GM12872 (cell line): ENCODE results near the gene ABHD12B.

Experiments
- CTCF ChIP-seq: IDR thresholded peaks from 3 replicates; pipeline ENCODE4 v1.5.1; 2011; ENCODE audit warnings: low read depth, mild to moderate bottlenecking, low read length, moderate library complexity; ENCODE audit not compliant: insufficient read depth

ABHD12B gene

DNA sequence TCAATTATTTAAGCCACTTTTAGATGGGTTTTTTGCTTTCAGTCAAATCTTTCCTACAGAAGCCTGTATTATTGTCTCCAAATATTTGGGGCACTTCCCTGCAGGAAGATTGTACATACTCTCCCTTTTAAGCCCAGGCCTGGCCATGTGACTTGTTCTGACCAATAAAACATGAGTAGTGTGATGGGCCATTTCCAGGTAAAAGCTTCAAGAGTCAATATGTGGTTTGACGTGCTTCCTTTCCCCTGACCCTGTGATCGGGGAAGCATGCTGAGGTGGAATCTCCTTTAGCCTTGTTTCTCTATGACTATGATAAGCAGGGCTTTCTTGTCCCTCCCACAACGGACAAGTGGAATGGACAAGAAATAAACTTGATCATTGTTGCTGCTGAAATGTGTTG is 26.7 kb upstream of the ABHD12B start:
- no peak for TF ChIP-seq CTCF

DNA sequence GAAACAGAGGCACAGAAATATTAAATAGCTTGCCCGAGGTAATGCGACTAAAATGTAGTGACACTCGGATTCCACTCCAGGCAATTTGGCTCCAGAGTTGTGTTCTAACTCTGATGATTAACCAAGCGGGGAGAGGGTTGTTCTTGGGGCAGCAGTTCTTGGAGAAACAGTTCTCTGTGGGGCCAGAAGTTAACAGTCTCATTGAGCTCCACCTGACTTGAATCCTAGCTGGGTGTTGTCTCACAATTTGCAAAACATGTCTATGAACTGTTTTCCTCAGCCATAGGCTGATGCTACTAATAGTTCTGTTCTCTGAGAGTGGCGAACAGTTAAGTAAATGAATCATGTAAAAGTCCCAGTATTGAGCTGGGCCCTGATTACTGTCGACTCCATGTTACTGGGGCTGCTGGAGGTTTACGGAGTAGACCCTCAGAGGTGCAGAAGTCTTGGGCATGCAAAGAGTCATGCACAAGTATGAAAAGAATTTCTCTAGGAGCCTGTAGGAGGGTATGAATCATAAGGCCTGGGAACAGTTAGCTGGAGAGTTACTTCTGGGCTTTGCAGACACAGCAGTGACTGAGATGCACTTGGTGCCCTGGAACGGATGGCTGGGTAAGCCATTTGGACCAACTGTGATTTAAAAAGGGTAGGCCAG is 25.5 kb upstream of the ABHD12B start:
- no peak for TF ChIP-seq CTCF

DNA sequence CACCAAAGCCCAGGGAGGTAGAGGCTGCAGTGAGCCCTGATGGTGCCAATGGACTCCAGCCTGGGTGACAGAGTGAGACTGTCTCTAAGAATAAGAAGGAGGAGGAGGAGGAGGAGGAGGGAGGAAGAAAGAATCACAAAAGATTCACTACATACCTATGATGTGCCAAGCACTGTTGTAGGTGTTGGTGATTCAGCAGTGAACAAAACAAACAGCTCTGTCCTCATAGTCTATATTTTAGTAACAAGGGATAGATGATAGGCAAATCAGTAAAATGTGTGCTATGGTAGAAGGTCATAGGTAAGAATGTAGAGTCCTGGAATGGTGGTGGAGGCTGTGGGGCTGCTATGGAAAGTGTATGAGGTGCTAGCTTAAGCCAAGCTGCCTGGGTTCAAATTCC is 18.0 kb upstream of the ABHD12B start:
- TF ChIP-seq CTCF = no peak

DNA sequence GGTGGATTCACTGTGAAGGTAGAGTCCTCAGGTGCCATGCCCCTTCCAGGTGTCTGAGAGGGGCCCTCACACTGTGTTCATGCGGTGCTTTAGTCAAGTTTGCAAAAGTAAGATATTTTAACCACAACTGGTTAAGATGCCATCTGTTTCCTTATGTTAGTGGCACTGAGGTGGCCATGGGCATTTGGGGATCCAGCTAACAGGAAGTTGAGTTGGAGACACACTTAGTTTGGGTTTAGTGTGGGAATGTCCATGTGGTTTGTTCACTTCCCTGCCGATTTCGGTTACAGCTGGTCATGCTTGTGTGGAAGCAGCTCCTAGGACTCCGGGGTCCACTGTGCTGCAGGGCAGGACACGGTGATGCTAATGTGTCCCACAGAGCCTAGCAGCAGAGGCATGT is 17.3 kb upstream of the ABHD12B start:
- no peak for TF ChIP-seq CTCF

DNA sequence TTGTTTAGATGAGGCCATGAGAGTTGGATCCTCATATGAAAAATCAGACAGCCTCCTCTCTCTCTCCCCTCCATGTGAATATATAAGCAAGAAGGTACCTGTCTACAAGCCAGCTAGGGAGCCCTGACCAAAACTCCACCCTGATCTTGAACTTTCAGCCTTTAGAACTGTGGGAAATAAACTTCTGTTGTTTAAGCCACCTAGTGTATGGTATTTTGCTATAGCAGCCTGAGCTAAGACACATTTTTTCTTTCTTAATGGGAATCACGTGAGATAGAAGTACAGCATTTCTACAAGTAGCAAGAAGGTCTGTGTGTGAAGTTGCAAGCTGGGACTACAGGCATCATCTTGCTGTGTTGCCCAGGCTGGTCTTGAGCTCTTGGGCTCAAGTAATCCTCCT is 16.3 kb upstream of the ABHD12B start:
- no peak for TF ChIP-seq CTCF

GRCh38 chr14:50856660-50857059 is 15.2 kb upstream of the ABHD12B start:
- no peak for TF ChIP-seq CTCF

GRCh38 chr14:50859296-50859624 is 12.6 kb upstream of the ABHD12B start:
- TF ChIP-seq CTCF = no peak
